ENCODE results near the gene NEIL1. TPM values are rescaled to one million over a fixed set of nuclear protein-coding genes. Genes with fewer than 3 reads are reported as not detected.

NEIL1 gene
- polyA plus RNA-seq, 1 of the 3 experiments (the other 2 are of a cell fraction) = 12.0 TPM

DNA sequence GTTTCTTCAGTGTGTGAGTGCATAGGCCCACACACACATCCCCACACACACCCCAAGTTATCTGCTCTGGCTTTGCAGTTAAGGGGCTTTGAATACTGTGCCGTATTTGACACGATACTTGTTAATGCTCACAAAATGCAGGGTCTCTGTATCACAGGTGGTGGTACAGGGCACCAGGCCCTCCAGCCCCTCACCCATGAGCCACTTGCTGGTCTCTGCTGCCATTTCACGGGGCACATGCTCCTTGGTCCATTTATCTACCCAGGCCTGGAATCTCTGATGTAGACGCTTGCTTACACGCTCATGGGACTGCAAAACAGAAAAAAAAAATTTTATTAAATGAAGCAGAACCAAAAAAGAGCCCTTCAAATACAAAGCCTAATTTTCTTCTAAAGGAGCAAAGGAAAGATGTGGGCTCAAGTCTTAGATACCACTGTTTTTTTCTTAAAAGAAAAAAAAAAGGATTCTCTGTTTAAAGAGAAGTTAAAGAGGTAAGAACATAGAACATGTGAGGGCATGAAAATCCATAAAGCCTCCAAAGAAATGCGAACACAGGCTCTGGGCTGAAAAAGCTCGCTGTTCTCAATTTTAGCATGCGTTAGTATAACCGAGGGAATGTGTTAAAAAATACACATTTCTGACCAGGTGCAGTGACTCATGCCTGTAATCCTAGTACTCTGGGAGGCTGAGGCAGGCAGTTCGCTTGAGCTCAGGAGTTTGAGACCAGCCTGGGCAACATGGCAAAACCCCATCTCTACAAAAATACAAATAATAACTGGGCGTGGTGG, 25.3 kb downstream of the NEIL1 start:
- 96% methylated on average over 11 of the region's 11 CpGs for WGBS (ENCODE audit: low lambda C conversion rate)
- CTCF ChIA-PET = interaction anchor here (0.9 to 1.0 kb wide), 2 partner anchors 9 to 12 kb away, joined by 3 read pairs; no protein-coding TSS in a partner anchor

DNA sequence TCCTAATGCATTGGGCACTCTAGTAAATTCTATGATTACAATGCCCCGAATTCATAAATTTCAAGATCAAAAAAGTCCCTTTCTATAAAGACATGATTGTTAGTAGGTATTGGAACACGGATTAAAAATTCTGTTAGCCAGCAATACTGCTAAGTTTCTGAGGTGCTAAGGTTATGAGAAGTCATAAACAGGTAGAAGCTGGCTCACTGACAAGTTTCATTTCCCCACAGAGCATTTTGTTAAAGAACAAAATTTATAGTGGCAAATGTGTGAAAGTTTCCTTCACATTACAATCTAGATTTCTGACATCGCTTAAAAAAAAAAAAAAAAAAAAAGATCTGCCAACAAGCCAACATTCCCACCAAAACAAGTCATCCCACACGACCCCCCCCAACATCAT, 33.9 kb downstream of the NEIL1 start:
- WGBS (ENCODE audit: low lambda C conversion rate) = 80% methylated on average over 4 of the region's 4 CpGs
- POLR2A ChIA-PET = no interaction called here
- no peaks in the 10 kb centered on the region for H3K4me1 ChIP-seq (ENCODE audit: control insufficient read depth in 1 of 2, insufficient read depth in 2 of 2, low read depth in 1 of 2, low read length in 1 of 2)
- H3K36me3 ChIP-seq (replicated peaks in 1 of 2; ENCODE audit: control insufficient read depth in 1 of 2, insufficient read depth in 2 of 2, low read length in 1 of 2) = peaks cover 53 to 91% of the 10 kb centered on the region in 2 experiments
- no peak overlapping the region for H2AFZ ChIP-seq (ENCODE audit: low read depth)
- H4K20me1 ChIP-seq (ENCODE audit: insufficient read depth) = no peaks in the 10 kb centered on the region
- peaks cover 7% of the 10 kb centered on the region for H3F3A ChIP-seq (replicated peaks; ENCODE audit: insufficient read depth)
- no peaks in the 10 kb centered on the region for H3K9me2 ChIP-seq
- no peaks in the 10 kb centered on the region for H3K27me3 ChIP-seq (ENCODE audit: insufficient read depth)
- H3K9me3 ChIP-seq = no peaks in the 10 kb centered on the region
- H3K4me2 ChIP-seq = no peak overlapping the region
- no peak overlapping the region for H3K27ac ChIP-seq (ENCODE audit: low read depth in 2 of 2, low read length in 1 of 2)
- no peak for DNase-seq
- H3K79me2 ChIP-seq (ENCODE audit: insufficient read depth) = peaks cover 6% of the 10 kb centered on the region; the same call in 1 of the 2 replicates
- no peak overlapping the region for H3K4me3 ChIP-seq (ENCODE audit: low read depth in 2 of 2, low read length in 1 of 2)
- CTCF ChIA-PET = interaction anchor here (1.5 to 2.2 kb wide), 3 partner anchors 10 to 16 kb away, joined by 3 to 9 read pairs (median 4); partner anchors contain the start of gene MAN2C1
- H3K9ac ChIP-seq = no peak overlapping the region
- no peak for TF ChIP-seq EZH2phosphoT487 (IDR thresholded peaks at IDR 0.05; ENCODE audit: borderline replicate concordance, low read depth)
- TF ChIP-seq, protein P1, sequence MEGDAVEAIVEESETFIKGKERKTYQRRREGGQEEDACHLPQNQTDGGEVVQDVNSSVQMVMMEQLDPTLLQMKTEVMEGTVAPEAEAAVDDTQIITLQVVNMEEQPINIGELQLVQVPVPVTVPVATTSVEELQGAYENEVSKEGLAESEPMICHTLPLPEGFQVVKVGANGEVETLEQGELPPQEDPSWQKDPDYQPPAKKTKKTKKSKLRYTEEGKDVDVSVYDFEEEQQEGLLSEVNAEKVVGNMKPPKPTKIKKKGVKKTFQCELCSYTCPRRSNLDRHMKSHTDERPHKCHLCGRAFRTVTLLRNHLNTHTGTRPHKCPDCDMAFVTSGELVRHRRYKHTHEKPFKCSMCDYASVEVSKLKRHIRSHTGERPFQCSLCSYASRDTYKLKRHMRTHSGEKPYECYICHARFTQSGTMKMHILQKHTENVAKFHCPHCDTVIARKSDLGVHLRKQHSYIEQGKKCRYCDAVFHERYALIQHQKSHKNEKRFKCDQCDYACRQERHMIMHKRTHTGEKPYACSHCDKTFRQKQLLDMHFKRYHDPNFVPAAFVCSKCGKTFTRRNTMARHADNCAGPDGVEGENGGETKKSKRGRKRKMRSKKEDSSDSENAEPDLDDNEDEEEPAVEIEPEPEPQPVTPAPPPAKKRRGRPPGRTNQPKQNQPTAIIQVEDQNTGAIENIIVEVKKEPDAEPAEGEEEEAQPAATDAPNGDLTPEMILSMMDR (IDR thresholded peaks at IDR 0.05) = no peak
- TF ChIP-seq TAF1 (IDR thresholded peaks at IDR 0.05; ENCODE audit: borderline replicate concordance, low read depth, low read length) = no peak
- no peak for TF ChIP-seq RFX5 (IDR thresholded peaks at IDR 0.05; ENCODE audit: low read length)
- no peak for TF ChIP-seq GATA2 (CRISPR knock-in tag; IDR thresholded peaks at IDR 0.05)
- TF ChIP-seq, protein P2, sequence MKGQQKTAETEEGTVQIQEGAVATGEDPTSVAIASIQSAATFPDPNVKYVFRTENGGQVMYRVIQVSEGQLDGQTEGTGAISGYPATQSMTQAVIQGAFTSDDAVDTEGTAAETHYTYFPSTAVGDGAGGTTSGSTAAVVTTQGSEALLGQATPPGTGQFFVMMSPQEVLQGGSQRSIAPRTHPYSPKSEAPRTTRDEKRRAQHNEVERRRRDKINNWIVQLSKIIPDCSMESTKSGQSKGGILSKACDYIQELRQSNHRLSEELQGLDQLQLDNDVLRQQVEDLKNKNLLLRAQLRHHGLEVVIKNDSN (IDR thresholded peaks at IDR 0.05; ENCODE audit: borderline replicate concordance, low read depth) = no peak
- no peak for TF ChIP-seq JUND (IDR thresholded peaks at IDR 0.05)
- no peak for TF ChIP-seq TCF12 (IDR thresholded peaks at IDR 0.05)
- TF ChIP-seq TEAD4 (IDR thresholded peaks at IDR 0.05; ENCODE audit: borderline replicate concordance, insufficient read depth) = no peak
- TF ChIP-seq, protein P3, sequence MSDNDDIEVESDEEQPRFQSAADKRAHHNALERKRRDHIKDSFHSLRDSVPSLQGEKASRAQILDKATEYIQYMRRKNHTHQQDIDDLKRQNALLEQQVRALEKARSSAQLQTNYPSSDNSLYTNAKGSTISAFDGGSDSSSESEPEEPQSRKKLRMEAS (IDR thresholded peaks at IDR 0.05; ENCODE audit: low read depth) = no peak
- TF ChIP-seq FOXJ3 (CRISPR knock-in tag; IDR thresholded peaks at IDR 0.05) = no peak

More for the DNA sequence above, 25.3 kb downstream of the NEIL1 start:
- no peak for DNase-seq
- Histone ChIP-seq H3K4me1 (ENCODE audit: control insufficient read depth in 1 of 2, insufficient read depth in 2 of 2, low read depth in 1 of 2, low read length in 1 of 2) (peaks cover 5 to 16% of the 10 kb centered on the region in 2 experiments; a peak in 3 of 4 replicates), H3K79me2 (ENCODE audit: insufficient read depth) (peaks cover 55% of the 10 kb centered on the region), H3K27ac (ENCODE audit: low read depth in 2 of 2, low read length in 1 of 2) (no peak overlapping the region), H3K4me2 (no peak overlapping the region), H3K9me3 (no peaks in the 10 kb centered on the region), H4K20me1 (ENCODE audit: insufficient read depth) (no peaks in the 10 kb centered on the region; the same call in 1 of the 2 replicates), H3F3A (replicated peaks; ENCODE audit: insufficient read depth) (peaks cover 10% of the 10 kb centered on the region), H3K9ac (no peak overlapping the region), H3K9me2 (no peaks in the 10 kb centered on the region), H3K4me3 (ENCODE audit: low read depth in 2 of 2, low read length in 1 of 2) (no peak overlapping the region), H3K27me3 (ENCODE audit: insufficient read depth) (no peaks in the 10 kb centered on the region), H2AFZ (ENCODE audit: low read depth) (no peak overlapping the region), H3K36me3 (replicated peaks in 1 of 2; ENCODE audit: control insufficient read depth in 1 of 2, insufficient read depth in 2 of 2, low read length in 1 of 2) (peaks cover 47 to 65% of the 10 kb centered on the region in 2 experiments)
- no peak for TF ChIP-seq RXRA (IDR thresholded peaks at IDR 0.05; ENCODE audit: borderline replicate concordance, low read depth)
- TF ChIP-seq TAF1 (IDR thresholded peaks at IDR 0.05; ENCODE audit: borderline replicate concordance, low read depth, low read length) = no peak
- TF ChIP-seq, protein P3 (IDR thresholded peaks at IDR 0.05; ENCODE audit: low read depth) = no peak
- no peak for TF ChIP-seq JUND (IDR thresholded peaks at IDR 0.05)
- TF ChIP-seq, protein P4, sequence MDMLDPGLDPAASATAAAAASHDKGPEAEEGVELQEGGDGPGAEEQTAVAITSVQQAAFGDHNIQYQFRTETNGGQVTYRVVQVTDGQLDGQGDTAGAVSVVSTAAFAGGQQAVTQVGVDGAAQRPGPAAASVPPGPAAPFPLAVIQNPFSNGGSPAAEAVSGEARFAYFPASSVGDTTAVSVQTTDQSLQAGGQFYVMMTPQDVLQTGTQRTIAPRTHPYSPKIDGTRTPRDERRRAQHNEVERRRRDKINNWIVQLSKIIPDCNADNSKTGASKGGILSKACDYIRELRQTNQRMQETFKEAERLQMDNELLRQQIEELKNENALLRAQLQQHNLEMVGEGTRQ (IDR thresholded peaks at IDR 0.05; ENCODE audit: borderline replicate concordance, low read depth, low read length) = no peak
- no peak for TF ChIP-seq SMC3 (IDR thresholded peaks at IDR 0.05; ENCODE audit: low read depth, low read length)
- TF ChIP-seq NRF1 (IDR thresholded peaks at IDR 0.05; ENCODE audit: low read depth, low read length) = no peak
- TF ChIP-seq, protein P5, sequence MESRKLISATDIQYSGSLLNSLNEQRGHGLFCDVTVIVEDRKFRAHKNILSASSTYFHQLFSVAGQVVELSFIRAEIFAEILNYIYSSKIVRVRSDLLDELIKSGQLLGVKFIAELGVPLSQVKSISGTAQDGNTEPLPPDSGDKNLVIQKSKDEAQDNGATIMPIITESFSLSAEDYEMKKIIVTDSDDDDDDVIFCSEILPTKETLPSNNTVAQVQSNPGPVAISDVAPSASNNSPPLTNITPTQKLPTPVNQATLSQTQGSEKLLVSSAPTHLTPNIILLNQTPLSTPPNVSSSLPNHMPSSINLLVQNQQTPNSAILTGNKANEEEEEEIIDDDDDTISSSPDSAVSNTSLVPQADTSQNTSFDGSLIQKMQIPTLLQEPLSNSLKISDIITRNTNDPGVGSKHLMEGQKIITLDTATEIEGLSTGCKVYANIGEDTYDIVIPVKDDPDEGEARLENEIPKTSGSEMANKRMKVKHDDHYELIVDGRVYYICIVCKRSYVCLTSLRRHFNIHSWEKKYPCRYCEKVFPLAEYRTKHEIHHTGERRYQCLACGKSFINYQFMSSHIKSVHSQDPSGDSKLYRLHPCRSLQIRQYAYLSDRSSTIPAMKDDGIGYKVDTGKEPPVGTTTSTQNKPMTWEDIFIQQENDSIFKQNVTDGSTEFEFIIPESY (IDR thresholded peaks at IDR 0.05; ENCODE audit: borderline replicate concordance, low read depth) = no peak
- no peak for TF ChIP-seq RAD21 (IDR thresholded peaks at IDR 0.05; ENCODE audit: low read length)
- no peak for TF ChIP-seq FOSL2 (IDR thresholded peaks at IDR 0.05; ENCODE audit: borderline replicate concordance, low read depth)
- no peak for TF ChIP-seq GABPA (IDR thresholded peaks at IDR 0.05; ENCODE audit: low read depth)
- TF ChIP-seq SIN3A (IDR thresholded peaks at IDR 0.05; ENCODE audit: borderline replicate concordance, low read depth, low read length) = no peak
- no peak for TF ChIP-seq CHD2 (IDR thresholded peaks at IDR 0.05; ENCODE audit: low read length, partially characterized antibody)
- no peak for TF ChIP-seq YY1 (IDR thresholded peaks at IDR 0.05; ENCODE audit: low read depth)
- TF ChIP-seq TEAD4 (IDR thresholded peaks at IDR 0.05; ENCODE audit: borderline replicate concordance, insufficient read depth) = no peak
- TF ChIP-seq RFX5 (IDR thresholded peaks at IDR 0.05; ENCODE audit: low read length) = no peak
- no peak for TF ChIP-seq MEF2A (IDR thresholded peaks at IDR 0.05; ENCODE audit: borderline replicate concordance, low read depth)
- POLR2A ChIA-PET = no interaction called here
